GM18507 (cell line): ENCODE data around the gene SNW1.
"Not testable (repeated sequence)": the region's sequence is repeated elsewhere in the genome, so short reads cannot be mapped to it uniquely, and the experiment has no call there.

Experiments used
- DNase-seq: peaks from one replicate; pipeline ENCODE4 v3.0.0; 2011; ENCODE audit warnings: low read depth; ENCODE audit not compliant: insufficient read length; ENCODE audit errors: extremely low spot score
- FAIRE-seq: peaks from 2 replicates; lab custom pipeline; 2011; peaks lifted over from hg19 to GRCh38; lab: Jason Lieb, UNC

The SNW1 gene

DNA sequence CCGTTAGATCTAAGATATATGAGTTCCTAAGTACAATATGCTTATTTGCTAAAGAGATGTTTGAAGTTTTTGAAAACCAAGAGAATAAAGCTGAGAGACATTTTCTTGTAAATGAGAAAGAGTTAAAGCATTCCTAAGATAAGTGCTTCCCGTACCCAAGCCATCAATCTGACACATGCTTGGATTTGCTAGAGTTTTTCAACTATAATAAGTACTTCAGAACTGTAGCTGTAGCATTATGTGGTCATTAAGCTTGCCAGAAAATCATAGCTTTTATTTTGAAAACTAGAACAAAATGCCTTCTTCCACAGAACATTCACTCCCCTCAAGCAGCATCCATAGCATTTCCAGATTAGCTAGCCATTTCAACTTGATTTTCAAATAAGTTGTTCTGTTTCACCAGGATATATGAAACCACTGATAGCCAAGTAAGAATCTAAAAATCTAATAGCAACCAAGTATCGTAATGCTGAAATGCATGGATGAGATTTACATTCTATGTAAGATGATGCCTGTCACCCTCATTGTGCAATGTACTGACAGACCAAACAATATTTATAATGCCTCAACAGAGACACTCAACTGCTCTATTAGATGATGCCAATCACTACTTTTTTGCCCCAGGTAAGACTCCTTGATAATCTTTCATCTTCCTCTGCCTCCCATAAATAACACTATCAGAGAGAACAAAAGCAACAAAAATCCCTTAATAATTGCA lies 8.0 kb downstream of the SNW1 start:
- FAIRE-seq (no peak), DNase-seq (no peak)

DNA sequence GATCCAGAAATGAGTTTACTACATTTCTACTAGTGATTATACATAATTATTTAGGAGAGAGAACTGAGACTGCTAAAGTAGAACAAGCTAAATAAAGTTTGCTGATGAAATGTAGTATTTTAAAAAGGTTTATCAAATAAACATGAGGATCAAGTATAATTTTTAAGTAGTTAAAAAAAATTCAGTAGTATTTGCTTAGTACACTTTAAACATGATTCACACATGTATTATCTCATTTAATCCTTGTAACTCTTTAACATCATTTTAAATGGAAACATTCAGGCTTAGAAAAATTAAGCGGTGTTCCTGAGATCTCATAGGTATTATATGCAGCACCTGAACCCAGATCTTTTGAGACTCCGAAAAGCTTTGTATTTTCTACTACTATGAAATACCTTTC lies 8.7 kb downstream of the SNW1 start:
- DNase-seq = no peak
- FAIRE-seq = no peak

GRCh38 chr14:77747425-77747824 lies 13.5 kb downstream of the SNW1 start:
- DNase-seq, FAIRE-seq: not testable (repeated sequence)

GRCh38 chr14:77746064-77746702 lies 14.8 kb downstream of the SNW1 start:
- DNase-seq (no peak), FAIRE-seq (no peak)

DNA sequence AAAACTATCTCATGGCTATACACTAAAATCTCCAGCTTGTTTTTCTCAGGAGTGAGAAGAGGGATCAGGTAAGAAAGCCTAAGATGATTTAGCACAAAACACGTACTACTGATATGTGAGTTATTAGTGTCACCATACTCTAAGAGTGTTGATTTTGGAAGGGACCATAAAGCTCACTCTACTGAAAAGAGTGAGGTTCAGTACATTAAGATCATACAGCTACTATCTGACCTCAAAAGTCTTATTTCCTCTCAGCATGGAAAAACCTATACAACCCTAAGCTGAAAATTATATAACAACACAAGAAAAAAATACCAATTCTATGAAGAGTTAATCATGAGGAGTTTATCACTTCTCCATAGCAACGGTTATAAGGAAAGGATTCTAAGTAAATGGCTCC lies 19.5 kb downstream of the SNW1 start:
- FAIRE-seq = no peak
- no peak for DNase-seq

- DNase-seq = no peak
- FAIRE-seq = peak; percentile 36
Observed at GRCh38 chr14:77738559-77739250, 22.3 kb downstream of the SNW1 start.

DNA sequence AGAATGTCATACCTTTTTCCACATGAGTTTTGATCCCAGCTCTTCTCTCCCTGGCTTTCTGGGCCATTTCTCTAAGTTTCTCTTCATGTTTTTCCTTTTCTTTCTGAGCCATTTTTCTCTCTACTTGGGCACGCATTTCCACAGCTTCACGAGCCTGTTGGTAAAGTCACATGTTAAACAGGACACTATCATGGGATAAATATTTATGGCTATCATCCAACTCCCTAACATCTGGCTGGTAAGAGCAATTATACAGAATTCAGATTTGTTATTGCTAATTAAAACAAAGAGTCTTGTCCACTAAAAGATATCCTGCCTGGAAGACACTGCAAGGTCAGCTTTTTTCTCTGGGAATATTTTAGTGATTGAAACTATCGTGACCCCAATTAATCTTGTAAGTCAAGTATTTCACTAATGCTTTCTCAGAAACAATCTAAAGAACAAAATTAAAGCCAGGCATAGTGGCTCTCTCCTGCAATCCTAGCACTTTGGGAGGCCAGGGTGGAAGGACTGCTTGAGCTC lies 29.9 kb downstream of the SNW1 start:
- no peak for DNase-seq
- FAIRE-seq = no peak

DNA sequence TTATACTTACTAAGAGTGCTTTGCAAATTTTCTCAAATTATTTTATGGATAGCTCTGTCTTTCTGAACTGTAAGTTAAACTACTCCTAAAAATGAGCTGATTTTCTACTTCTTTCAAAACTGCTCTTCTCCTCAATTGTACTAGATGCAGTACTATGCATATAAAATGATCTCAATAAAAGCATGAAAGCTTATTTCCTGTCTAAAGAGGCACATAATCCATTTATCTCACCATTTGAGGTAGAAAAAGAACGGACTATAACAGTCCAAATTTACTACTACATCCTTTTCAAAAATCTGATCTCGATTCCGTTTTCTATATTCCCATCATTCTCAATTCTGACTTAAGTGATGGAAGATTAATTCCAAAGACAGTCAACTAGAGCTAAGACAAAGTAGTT lies 38.7 kb downstream of the SNW1 start:
- no peak for FAIRE-seq
- DNase-seq = no peak

DNA sequence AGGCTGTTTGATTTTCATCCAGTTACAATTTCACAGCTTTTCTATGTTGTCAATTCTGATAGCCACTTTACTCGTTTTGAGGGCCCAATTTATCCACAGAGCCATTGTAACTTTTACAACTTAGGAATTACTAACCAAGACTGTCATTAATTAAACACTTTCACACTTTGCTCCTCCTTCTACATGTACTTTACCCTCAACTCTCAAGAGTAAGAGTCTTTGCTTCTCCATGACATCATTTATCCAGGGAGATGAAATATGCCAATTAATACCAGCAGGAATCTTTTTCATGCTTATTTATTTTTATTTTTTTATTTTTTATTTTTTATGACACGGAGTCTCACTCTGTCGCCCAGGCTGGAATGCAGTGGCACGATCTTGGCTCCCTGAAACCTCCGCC lies 39.5 kb downstream of the SNW1 start:
- DNase-seq = no peak
- FAIRE-seq = no peak

DNA sequence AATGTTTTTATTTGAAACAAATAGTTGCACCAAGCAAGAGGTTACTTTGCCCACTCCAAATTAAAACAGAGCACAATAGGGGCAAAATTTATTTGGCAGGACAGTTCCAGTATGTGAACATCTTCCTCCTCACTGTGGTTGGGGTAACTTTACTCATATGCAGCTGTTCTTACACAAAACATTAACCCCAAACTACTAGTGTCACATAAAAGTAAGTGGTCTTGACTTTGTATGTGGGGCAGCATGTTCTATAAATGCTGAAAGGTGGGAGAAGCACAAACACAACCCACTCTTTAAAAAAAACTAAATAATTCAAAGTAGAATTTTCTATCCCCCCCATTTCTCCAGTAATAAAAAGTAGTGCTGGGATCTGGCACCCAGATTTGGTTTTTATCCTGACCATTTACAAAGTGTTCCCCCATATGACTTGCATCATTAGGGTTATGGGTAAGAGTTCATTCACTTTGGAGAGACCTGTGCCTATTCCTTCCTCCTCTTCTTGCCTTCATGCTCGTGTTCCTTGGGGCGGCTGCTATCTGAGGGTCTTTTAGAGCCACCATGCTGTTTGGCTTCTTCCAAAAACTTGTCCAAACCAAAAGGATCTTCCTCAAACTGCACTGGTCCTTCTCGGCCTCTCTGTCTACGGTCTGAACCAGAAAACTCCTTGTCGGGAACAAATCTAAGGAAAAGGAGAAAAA lies 43.2 kb downstream of the SNW1 start:
- DNase-seq (no peak), FAIRE-seq (no peak)

- FAIRE-seq (no peak), DNase-seq (no peak)
Observed at GRCh38 chr14:77714926-77715325, 46.0 kb downstream of the SNW1 start.

GRCh38 chr14:77710364-77710763 lies 50.6 kb downstream of the SNW1 start:
- no peak for FAIRE-seq

GRCh38 chr14:77709412-77709811 lies 51.5 kb downstream of the SNW1 start:
- DNase-seq (no peak), FAIRE-seq (no peak)

More at GRCh38 chr14:77710364-77710763, 50.6 kb downstream of the SNW1 start:
- no peak for DNase-seq

DNA sequence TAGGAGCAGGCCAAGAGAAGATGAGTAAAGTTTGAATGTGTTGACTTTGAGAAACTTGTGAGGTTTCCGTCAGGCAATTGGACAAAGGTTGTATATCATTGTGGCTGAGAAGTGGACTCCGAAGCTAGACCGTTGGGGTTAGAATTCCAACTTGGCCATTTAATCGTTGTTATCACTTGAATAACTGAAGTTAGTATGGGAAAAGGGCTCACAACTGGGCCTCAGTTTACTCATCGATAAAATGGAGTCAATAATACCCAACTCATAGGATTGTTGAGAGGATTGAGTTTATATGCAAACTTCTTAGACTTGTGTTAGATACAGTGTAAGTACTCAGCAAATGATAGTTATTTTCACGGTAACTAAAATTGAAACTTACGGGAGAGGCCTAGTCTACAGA lies 52.2 kb downstream of the SNW1 start:
- FAIRE-seq = peak; percentile 62
- no peak for DNase-seq

GRCh38 chr14:77707724-77708408 lies 53.1 kb downstream of the SNW1 start, which contains the start of the genes ALKBH1 and SLIRP:
TSS of gene ALKBH1 (minus strand) at chr14:77708023. CDS start at chr14:77708004, 19 bp downstream.
TSS of gene SLIRP (plus strand) at chr14:77708103. CDS start at chr14:77708112, 9 bp downstream.
- DNase-seq (peak; percentile 85), FAIRE-seq (peak; percentile 89)

- peak; percentile 39 for FAIRE-seq
- DNase-seq = no peak
Observed at GRCh38 chr14:77707355-77707723, 53.6 kb downstream of the SNW1 start.

GRCh38 chr14:77691259-77691658 lies 69.7 kb downstream of the SNW1 start:
- no peak for FAIRE-seq
- no peak for DNase-seq

GRCh38 chr14:77682158-77682553 lies 78.8 kb downstream of the SNW1 start:
- no peak for DNase-seq
- no peak for FAIRE-seq
